Fibroblast of skin of right biceps (primary cell): ENCODE results near the gene MED26.
A peak's percentile ranks its signal among the peaks of the same experiment; 100 is the strongest.
"Not testable (repeated sequence)": the region's sequence is repeated elsewhere in the genome, so short reads cannot be mapped to it uniquely, and the experiment has no call there.

Experiments used
- DNase-seq: peaks from one replicate; pipeline ENCODE4 v3.0.0-alpha.2; 2013

Gene MED26

GRCh38 chr19:16628183-16628983, at the start of gene MED26:
Gene MED26 (minus strand): TSS chr19:16628204. CDS start chr19:16627943, 261 bp downstream.
- peak; percentile 93 for DNase-seq

- no peak for DNase-seq
These were observed 49.1 kb upstream of the MED26 start for GRCh38 chr19:16677055-16677454.

GRCh38 chr19:16676101-16676798, 48.2 kb upstream of the MED26 start:
- no peak for DNase-seq

GRCh38 chr19:16673839-16674238, 45.8 kb upstream of the MED26 start:
- not testable (repeated sequence) for DNase-seq

- no peak for DNase-seq
These were observed 45.2 kb upstream of the MED26 start for GRCh38 chr19:16673231-16673630.

- no peak for DNase-seq
These were observed 43.8 kb upstream of the MED26 start for GRCh38 chr19:16671652-16672274.

- DNase-seq, result no peak
These were observed 42.3 kb upstream of the MED26 start for GRCh38 chr19:16670291-16670690.

- DNase-seq, result not testable (repeated sequence)
These were observed 40.7 kb upstream of the MED26 start for GRCh38 chr19:16668702-16669101.

- no peak for DNase-seq
These were observed 40.2 kb upstream of the MED26 start for GRCh38 chr19:16668176-16668575.

- DNase-seq, result no peak
These were observed 33.6 kb upstream of the MED26 start for GRCh38 chr19:16661480-16662034.

- DNase-seq, result no peak
These were observed 32.9 kb upstream of the MED26 start, which contains the start of gene TMEM38A for GRCh38 chr19:16660763-16661479. Gene TMEM38A (plus strand): TSS chr19:16661139. CDS start chr19:16661218, 79 bp downstream.

GRCh38 chr19:16659832-16660708, 32.1 kb upstream of the MED26 start, which contains the start of gene SMIM7:
Gene SMIM7 (minus strand): TSS chr19:16660144. CDS start chr19:16660110, 34 bp downstream.
- peak; percentile 99 for DNase-seq

GRCh38 chr19:16659464-16659831, 31.4 kb upstream of the MED26 start:
- DNase-seq, result no peak

- DNase-seq, result no peak
These were observed 29.4 kb upstream of the MED26 start for GRCh38 chr19:16657384-16657783.

GRCh38 chr19:16655727-16656126, 27.7 kb upstream of the MED26 start:
- DNase-seq, result no peak

- no peak for DNase-seq
These were observed 26.6 kb upstream of the MED26 start for GRCh38 chr19:16654627-16655026.

GRCh38 chr19:16654140-16654539, 26.1 kb upstream of the MED26 start:
- peak; percentile 20 for DNase-seq

- DNase-seq, result no peak
These were observed 24.9 kb upstream of the MED26 start for GRCh38 chr19:16652854-16653253.

GRCh38 chr19:16651421-16652188, 23.6 kb upstream of the MED26 start:
- DNase-seq, result not testable (repeated sequence)

- DNase-seq, result no peak
These were observed 22.8 kb upstream of the MED26 start for GRCh38 chr19:16650821-16651220.

GRCh38 chr19:16649734-16650133, 21.7 kb upstream of the MED26 start:
- no peak for DNase-seq
